GM12878 (cell line): ENCODE results near the gene VWA7. TPM values are rescaled to one million over a fixed set of nuclear protein-coding genes. Genes with fewer than 3 reads are reported as not detected.
A peak's percentile ranks its signal among the peaks of the same experiment; 100 is the strongest.

Source experiments
- ATAC-seq: fragments of 200-7000 bp; cut with Tn5 transposase; 3 replicates; pipeline ENCODE4 v1.9.1; 2020; ENCODE audit warnings: mild to moderate bottlenecking, moderate library complexity
- BruUV-seq: library from RNA; stranded (reverse); fragments of 400-500 nt; replicated peaks from 2 replicates; lab custom pipeline; 2021; lab: Mats Ljungman, UMichigan
- CTCF ChIA-PET: fragments of 300-600 bp; sonication (Branson Sonifier 250); formaldehyde crosslinking; extraction: SDS; loops from one replicate; lab custom pipeline; 2021; ENCODE audit warnings: inconsistent platforms; lab: Yijun Ruan, JAX
- POLR2A ChIA-PET: fragments of 350-600 bp; formaldehyde crosslinking; extraction: SDS; loops from one replicate; lab custom pipeline; 2021; ENCODE audit warnings: inconsistent platforms; lab: Charles Lee
- RAD21 ChIA-PET: fragments of 300-600 bp; sonication (Branson Sonifier 250); formaldehyde crosslinking; loops from one replicate; lab custom pipeline; 2023; ENCODE audit warnings: antibody characterized with exemption; ENCODE audit not compliant: unreplicated experiment; lab: Charles Lee
- SMC1A ChIA-PET: fragments of 300-600 bp; sonication (Branson Sonifier 250); formaldehyde crosslinking; loops from one replicate; lab custom pipeline; 2023; ENCODE audit not compliant: unreplicated experiment, uncharacterized antibody; lab: Charles Lee
- DNase-seq: peaks from one replicate; pipeline ENCODE4 v3.0.0-alpha.2; 2011; ENCODE audit warnings: low read depth, low spot score
- FAIRE-seq: peaks from 3 replicates; lab custom pipeline; 2011; peaks lifted over from hg19 to GRCh38; lab: Jason Lieb, UNC
- H2AFZ ChIP-seq: 2 replicates; pipeline ENCODE4 v1.6.0; 2011; ENCODE audit warnings: low read depth, low read length, control low read depth; ENCODE audit not compliant: control insufficient read depth
- H3K27ac ChIP-seq: 2 replicates; pipeline ENCODE4 v1.5.1; 2011; ENCODE audit warnings: control low read depth; ENCODE audit not compliant: control insufficient read depth, insufficient read depth
- H3K27me3 ChIP-seq, 2 experiments: replicated peaks in 1 of 2; 2 replicates each; pipeline versions ENCODE4 v1.6.0 to v1.6.1; 2011; ENCODE audit warnings: low read length in 1 of 2; ENCODE audit not compliant: control insufficient read depth in 2 of 2, insufficient read depth in 2 of 2
- H3K36me3 ChIP-seq, 2 experiments: 2 replicates each; pipeline ENCODE4 v1.5.1; 2011; ENCODE audit warnings: low read length in 1 of 2; ENCODE audit not compliant: control insufficient read depth in 2 of 2, insufficient read depth in 2 of 2
- H3K4me1 ChIP-seq: 2 replicates; pipeline ENCODE4 v1.6.1; 2011; ENCODE audit warnings: mild to moderate bottlenecking, low read length, moderate library complexity, mixed read lengths; ENCODE audit not compliant: control insufficient read depth, insufficient read depth
- H3K4me2 ChIP-seq: 2 replicates; pipeline ENCODE4 v1.6.0; 2011; ENCODE audit warnings: control low read depth; ENCODE audit not compliant: control insufficient read depth, insufficient read depth
- H3K4me3 ChIP-seq: fragments of 200-600 bp; sonication (generic); 2 replicates; pipeline ENCODE4 v1.5.1; 2016
- H3K79me2 ChIP-seq: 2 replicates; pipeline ENCODE4 v1.6.0; 2011; ENCODE audit warnings: low read length; ENCODE audit not compliant: control insufficient read depth, insufficient read depth
- H3K9ac ChIP-seq: 2 replicates; pipeline ENCODE4 v1.8.0; 2011; ENCODE audit warnings: low read length, control low read depth, mixed read lengths; ENCODE audit not compliant: control insufficient read depth, insufficient read depth
- H3K9me3 ChIP-seq: replicated peaks from 3 replicates; pipeline ENCODE4 v1.5.1; 2011; ENCODE audit warnings: mild to moderate bottlenecking, low read length; ENCODE audit not compliant: control insufficient read depth, insufficient read depth
- H4K20me1 ChIP-seq: 2 replicates; pipeline ENCODE4 v1.6.0; 2011; ENCODE audit not compliant: control insufficient read depth, insufficient read depth
- CBFB ChIP-seq: IDR thresholded peaks from 2 replicates; pipeline ENCODE4 v1.6.1; 2016; ENCODE audit warnings: antibody characterized with exemption, low read depth
- HDGF ChIP-seq: fragments of 450-650 bp; IDR thresholded peaks from 2 replicates; pipeline ENCODE4 v1.6.1; 2016; ENCODE audit warnings: antibody characterized with exemption
- MTA2 ChIP-seq: fragments of 450-650 bp; IDR thresholded peaks from 2 replicates; pipeline ENCODE4 v1.6.1; 2016; ENCODE audit warnings: low read depth, mild to moderate bottlenecking, moderate library complexity
- RFX5 ChIP-seq: IDR thresholded peaks from 2 replicates; pipeline ENCODE4 v1.6.1; 2011; ENCODE audit warnings: low read depth, low read length, improper control_type of control experiment
- YBX1 ChIP-seq: fragments of 450-650 bp; IDR thresholded peaks from 2 replicates; pipeline ENCODE4 v1.6.1; 2016; ENCODE audit warnings: antibody characterized with exemption
- WGBS: methylation state at CpG from one replicate; pipeline ENCODE4 v1.1.6; 2016; ENCODE audit warnings: low lambda C conversion rate; ENCODE audit not compliant: insufficient replicate concordance, insufficient coverage; ENCODE audit errors: missing lambda C conversion rate; 5-methylcytosine and 5-hydroxymethylcytosine counted together
- in situ Hi-C: fragments of 300-500 bp; cut with MboI; formaldehyde crosslinking; loops from 9 replicates; pipeline ENCODE4 v1.14.3; 2018; ENCODE audit warnings: mixed read lengths
- intact Hi-C: fragments of 100-400 bp; cut with micrococcal nuclease; formaldehyde crosslinking; loops from one replicate; pipeline ENCODE4 v1.14.2; 2022; ENCODE audit not compliant: unreplicated experiment
- polyA plus RNA-seq, 11 experiments: library from polyadenylated mRNA; depleted of rRNA in 4 of 11; unstranded in 6 of 11; stranded (reverse) in 5 of 11; fragments of >200 nt; fragmentation: Nextera tagmentation in 4 of 11; fragmentation: Illumina TruSeq in 1 of 11; extraction: Ambion mirVana in 4 of 11; extraction: Trizol in 1 of 11; gene quantifications; 1 replicate in 1 of 11; 2 replicates in 10 of 11; pipeline versions ENCODE4 v1.2.1 to v1.2.3, GENCODE V29; 2011 to 2016; ENCODE audit warnings: inconsistent platforms in 2 of 11, missing spikeins in 2 of 11, low read depth in 1 of 11
- total RNA-seq, 4 experiments: library from RNA; depleted of rRNA in 3 of 4; stranded (reverse); fragments of >200 nt in 3 of 4; fragmentation: Illumina TruSeq in 1 of 4; extraction: Trizol in 1 of 4; gene quantifications; 2 replicates each; pipeline versions ENCODE4 v1.2.1 to v1.2.3, GENCODE V29; 2013 to 2021
- TF ChIP-seq, protein P1 (sequence below): IDR thresholded peaks from 2 replicates; pipeline ENCODE4 v1.6.1; 2012; ENCODE audit warnings: improper control_type of control experiment, low read depth, low read length; ENCODE audit not compliant: insufficient replicate concordance
- TF ChIP-seq, protein P2 (sequence below): IDR thresholded peaks from 2 replicates; pipeline ENCODE4 v1.6.1; 2012; ENCODE audit warnings: low read depth, low read length, improper control_type of control experiment
- TF ChIP-seq, protein P3 (sequence below): fragments of 450-650 bp; IDR thresholded peaks from 2 replicates; pipeline ENCODE4 v1.6.1; 2017; ENCODE audit warnings: mild to moderate bottlenecking, low read depth, inconsistent platforms; ENCODE audit not compliant: poor library complexity, severe bottlenecking

VWA7 gene
- total and polyA plus RNA-seq, 10 of the 15 experiments (the other 5 are each of a cell fraction or from before 2014, with no cell fraction given): 0.11 to 3.1 (median 1.2) TPM; not detected in 1

DNA sequence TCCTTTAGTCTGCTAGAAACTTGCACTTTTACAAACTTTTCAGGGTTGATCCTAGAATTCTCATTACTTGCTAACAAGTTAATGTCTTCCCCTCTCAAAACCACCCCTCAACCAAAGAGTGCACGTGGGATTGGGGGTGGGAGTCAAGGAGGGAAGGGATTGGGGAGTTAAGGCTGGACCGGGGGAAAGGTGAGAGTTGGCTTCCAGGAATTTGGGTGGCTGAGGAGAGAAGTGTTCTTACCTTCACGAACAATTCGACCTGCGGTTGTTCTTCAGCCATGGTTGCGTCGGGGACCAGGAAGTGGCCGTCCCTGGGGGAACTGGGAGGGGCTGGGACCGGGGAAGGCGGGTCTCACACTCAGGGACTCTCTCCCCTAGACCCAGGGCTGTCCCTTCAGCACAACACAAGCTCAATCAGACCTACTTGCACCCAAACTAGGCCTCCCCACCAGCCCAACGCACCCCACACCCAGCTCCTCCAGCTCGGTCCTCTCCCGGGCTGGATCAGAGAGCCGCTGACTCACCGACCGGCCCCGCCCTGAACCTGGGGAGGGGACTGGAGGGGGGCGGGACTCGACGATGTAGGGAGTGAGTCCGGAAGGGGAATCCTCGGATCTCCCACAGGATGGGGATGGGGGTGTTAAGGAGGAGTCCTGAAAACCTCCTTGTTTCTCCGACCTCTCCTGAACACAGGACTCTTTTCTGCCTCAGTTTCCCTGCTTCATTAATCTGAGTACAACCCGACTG, 40.9 kb downstream of the VWA7 start, which contains the start of gene CLIC1:
CLIC1 (minus strand) TSS at position 510 of the 747 bp plus-strand sequence; CDS start at position 280, 230 bp downstream.
- BruUV-seq: no TSS peak
- ATAC-seq (peak; percentile 48), FAIRE-seq (no peak), DNase-seq (peak; percentile 55)
- WGBS: 1% methylated on average over 23 of the region's 24 CpGs
- peak within 1 kb of the TSS; percentile 99 for H3K4me2 ChIP-seq
- ChIA-PET CTCF (interaction anchor here (0.6 to 15.8 kb wide), 12 partner anchors 7 to 185 kb away, joined by 3 to 208 read pairs (median 4); partner anchors contain the start of genes ABHD16A, DDAH2 and LY6G5C), SMC1A (interaction anchor here (0.8 to 6.3 kb wide), 11 partner anchors 8 to 185 kb away, joined by 3 to 45 read pairs (median 13); partner anchors contain the start of genes ABHD16A, DDAH2, HSPA1B and LSM2), POLR2A (interaction anchor here (0.6 to 9.7 kb wide), 19 partner anchors 9 to 440 kb away, joined by 3 to 158 read pairs (median 4); partner anchors contain the start of genes ABHD16A, BAG6, C6orf47 and HSPA1A), RAD21 (interaction anchor here (0.9 to 6.0 kb wide), 13 partner anchors 33 to 459 kb away, joined by 3 to 53 read pairs (median 5); partner anchors contain the start of genes ABHD16A, C6orf47, HSPA1A and HSPA1B)
- H3K36me3 ChIP-seq: peaks cover 6 to 13% of the 10 kb centered on the region in 2 experiments; a peak in 3 of 4 replicates
- H2AFZ ChIP-seq: peak within 1 kb of the TSS; percentile 69
- peaks cover 51% of the 10 kb centered on the region for H3K79me2 ChIP-seq
- H3K9ac ChIP-seq: peak within 1 kb of the TSS; percentile 98
- H4K20me1 ChIP-seq: 0 out of 2 replicates have a peak, but pooled peaks cover 4% of the 10 kb centered on the region
- intact Hi-C loops: loop anchor here (5.0 kb wide), 1 partner anchor 69 kb away; the partner anchor contains the start of genes CSNK2B and LY6G5B
- peak within 1 kb of the TSS; percentile 100 for H3K4me3 ChIP-seq
- H3K27me3 ChIP-seq: no peaks in the 10 kb centered on the region
- in situ Hi-C loops: no loop called here
- H3K4me1 ChIP-seq: peaks cover 28% of the 10 kb centered on the region
- no peaks in the 10 kb centered on the region for H3K9me3 ChIP-seq
- peak within 1 kb of the TSS; percentile 99 for H3K27ac ChIP-seq
- TF ChIP-seq YBX1 (no peak), MTA2 (peak; percentile 23; the same call in 1 of the 2 replicates), RFX5 (no peak), CBFB (0 out of 2 replicates have a peak, but pooled peaks have one; percentile 28), HDGF (peak; percentile 18; the same call in 1 of the 2 replicates)
- TF ChIP-seq, protein P1, sequence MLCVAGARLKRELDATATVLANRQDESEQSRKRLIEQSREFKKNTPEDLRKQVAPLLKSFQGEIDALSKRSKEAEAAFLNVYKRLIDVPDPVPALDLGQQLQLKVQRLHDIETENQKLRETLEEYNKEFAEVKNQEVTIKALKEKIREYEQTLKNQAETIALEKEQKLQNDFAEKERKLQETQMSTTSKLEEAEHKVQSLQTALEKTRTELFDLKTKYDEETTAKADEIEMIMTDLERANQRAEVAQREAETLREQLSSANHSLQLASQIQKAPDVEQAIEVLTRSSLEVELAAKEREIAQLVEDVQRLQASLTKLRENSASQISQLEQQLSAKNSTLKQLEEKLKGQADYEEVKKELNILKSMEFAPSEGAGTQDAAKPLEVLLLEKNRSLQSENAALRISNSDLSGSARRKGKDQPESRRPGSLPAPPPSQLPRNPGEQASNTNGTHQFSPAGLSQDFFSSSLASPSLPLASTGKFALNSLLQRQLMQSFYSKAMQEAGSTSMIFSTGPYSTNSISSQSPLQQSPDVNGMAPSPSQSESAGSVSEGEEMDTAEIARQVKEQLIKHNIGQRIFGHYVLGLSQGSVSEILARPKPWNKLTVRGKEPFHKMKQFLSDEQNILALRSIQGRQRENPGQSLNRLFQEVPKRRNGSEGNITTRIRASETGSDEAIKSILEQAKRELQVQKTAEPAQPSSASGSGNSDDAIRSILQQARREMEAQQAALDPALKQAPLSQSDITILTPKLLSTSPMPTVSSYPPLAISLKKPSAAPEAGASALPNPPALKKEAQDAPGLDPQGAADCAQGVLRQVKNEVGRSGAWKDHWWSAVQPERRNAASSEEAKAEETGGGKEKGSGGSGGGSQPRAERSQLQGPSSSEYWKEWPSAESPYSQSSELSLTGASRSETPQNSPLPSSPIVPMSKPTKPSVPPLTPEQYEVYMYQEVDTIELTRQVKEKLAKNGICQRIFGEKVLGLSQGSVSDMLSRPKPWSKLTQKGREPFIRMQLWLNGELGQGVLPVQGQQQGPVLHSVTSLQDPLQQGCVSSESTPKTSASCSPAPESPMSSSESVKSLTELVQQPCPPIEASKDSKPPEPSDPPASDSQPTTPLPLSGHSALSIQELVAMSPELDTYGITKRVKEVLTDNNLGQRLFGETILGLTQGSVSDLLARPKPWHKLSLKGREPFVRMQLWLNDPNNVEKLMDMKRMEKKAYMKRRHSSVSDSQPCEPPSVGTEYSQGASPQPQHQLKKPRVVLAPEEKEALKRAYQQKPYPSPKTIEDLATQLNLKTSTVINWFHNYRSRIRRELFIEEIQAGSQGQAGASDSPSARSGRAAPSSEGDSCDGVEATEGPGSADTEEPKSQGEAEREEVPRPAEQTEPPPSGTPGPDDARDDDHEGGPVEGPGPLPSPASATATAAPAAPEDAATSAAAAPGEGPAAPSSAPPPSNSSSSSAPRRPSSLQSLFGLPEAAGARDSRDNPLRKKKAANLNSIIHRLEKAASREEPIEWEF: peak; percentile 25
- TF ChIP-seq, protein P2, sequence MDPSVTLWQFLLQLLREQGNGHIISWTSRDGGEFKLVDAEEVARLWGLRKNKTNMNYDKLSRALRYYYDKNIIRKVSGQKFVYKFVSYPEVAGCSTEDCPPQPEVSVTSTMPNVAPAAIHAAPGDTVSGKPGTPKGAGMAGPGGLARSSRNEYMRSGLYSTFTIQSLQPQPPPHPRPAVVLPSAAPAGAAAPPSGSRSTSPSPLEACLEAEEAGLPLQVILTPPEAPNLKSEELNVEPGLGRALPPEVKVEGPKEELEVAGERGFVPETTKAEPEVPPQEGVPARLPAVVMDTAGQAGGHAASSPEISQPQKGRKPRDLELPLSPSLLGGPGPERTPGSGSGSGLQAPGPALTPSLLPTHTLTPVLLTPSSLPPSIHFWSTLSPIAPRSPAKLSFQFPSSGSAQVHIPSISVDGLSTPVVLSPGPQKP: 0 out of 2 replicates have a peak, but pooled peaks have one; percentile 34
- TF ChIP-seq, protein P3, sequence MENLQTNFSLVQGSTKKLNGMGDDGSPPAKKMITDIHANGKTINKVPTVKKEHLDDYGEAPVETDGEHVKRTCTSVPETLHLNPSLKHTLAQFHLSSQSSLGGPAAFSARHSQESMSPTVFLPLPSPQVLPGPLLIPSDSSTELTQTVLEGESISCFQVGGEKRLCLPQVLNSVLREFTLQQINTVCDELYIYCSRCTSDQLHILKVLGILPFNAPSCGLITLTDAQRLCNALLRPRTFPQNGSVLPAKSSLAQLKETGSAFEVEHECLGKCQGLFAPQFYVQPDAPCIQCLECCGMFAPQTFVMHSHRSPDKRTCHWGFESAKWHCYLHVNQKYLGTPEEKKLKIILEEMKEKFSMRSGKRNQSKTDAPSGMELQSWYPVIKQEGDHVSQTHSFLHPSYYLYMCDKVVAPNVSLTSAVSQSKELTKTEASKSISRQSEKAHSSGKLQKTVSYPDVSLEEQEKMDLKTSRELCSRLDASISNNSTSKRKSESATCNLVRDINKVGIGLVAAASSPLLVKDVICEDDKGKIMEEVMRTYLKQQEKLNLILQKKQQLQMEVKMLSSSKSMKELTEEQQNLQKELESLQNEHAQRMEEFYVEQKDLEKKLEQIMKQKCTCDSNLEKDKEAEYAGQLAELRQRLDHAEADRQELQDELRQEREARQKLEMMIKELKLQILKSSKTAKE: no peak
